HEK293 (cell line): ENCODE measurements around the gene PRPF6.
A peak's percentile ranks its signal among the peaks of the same experiment; 100 is the strongest.

Source experiments
- CTCF ChIA-PET: fragments of 350-600 bp; formaldehyde crosslinking; extraction: SDS; loops from one replicate; lab custom pipeline; 2021; ENCODE audit warnings: antibody characterized with exemption; lab: Yijun Ruan, JAX
- POLR2A ChIA-PET: fragments of 300-600 bp; formaldehyde crosslinking; extraction: SDS; loops from one replicate; lab custom pipeline; 2020; ENCODE audit warnings: antibody characterized with exemption, inconsistent platforms; lab: Yijun Ruan, JAX
- H3K27ac ChIP-seq: fragments of 200-500 bp; sonication (Bioruptor generic); 2 replicates; pipeline ENCODE4 v1.5.1; 2014; ENCODE audit warnings: low read depth, low read length, control low read depth, inconsistent platforms; ENCODE audit errors: extremely low read depth
- H3K36me3 ChIP-seq, 2 experiments: fragments of 200-500 bp in 1 of 2; sonication (Bioruptor generic) in 1 of 2; 1 replicate in 1 of 2; 2 replicates in 1 of 2; pipeline ENCODE4 v1.5.1; 2014 to 2017; ENCODE audit warnings: inconsistent platforms in 2 of 2, low read length in 2 of 2; ENCODE audit not compliant: control insufficient read depth in 2 of 2, insufficient read depth in 1 of 2
- H3K4me1 ChIP-seq: fragments of 200-500 bp; sonication (Bioruptor generic); 2 replicates; pipeline ENCODE4 v1.5.1; 2014; ENCODE audit warnings: mild to moderate bottlenecking, low read length, inconsistent platforms; ENCODE audit not compliant: control insufficient read depth, insufficient read depth
- H3K4me3 ChIP-seq: 2 replicates; pipeline ENCODE4 v1.5.1; 2011; ENCODE audit warnings: low read depth, mild to moderate bottlenecking, control low read depth, low read length, moderate library complexity
- H3K9me3 ChIP-seq: fragments of 200-500 bp; sonication (Bioruptor generic); 2 replicates; pipeline ENCODE4 v1.5.1; 2014; ENCODE audit warnings: low read depth, low read length, inconsistent platforms; ENCODE audit not compliant: control insufficient read depth, insufficient read depth
- AEBP2 ChIP-seq: fragments of 450-650 bp; formaldehyde crosslinking; IDR thresholded peaks from 2 replicates; pipeline ENCODE4 v1.5.1; 2016; ENCODE audit warnings: missing biosample characterization, missing genetic modification characterization, borderline replicate concordance
- BCL6B ChIP-seq: fragments of 450-650 bp; formaldehyde crosslinking; IDR thresholded peaks from 2 replicates; pipeline ENCODE4 v1.5.1; 2017; ENCODE audit warnings: missing biosample characterization, missing genetic modification characterization
- GLIS2 ChIP-seq: fragments of 450-650 bp; formaldehyde crosslinking; IDR thresholded peaks from 2 replicates; pipeline ENCODE4 v1.5.1; 2016; ENCODE audit warnings: missing biosample characterization, missing genetic modification characterization
- KLF1 ChIP-seq: fragments of 450-650 bp; formaldehyde crosslinking; IDR thresholded peaks from 2 replicates; pipeline ENCODE4 v1.5.1; 2016; ENCODE audit warnings: missing biosample characterization, missing genetic modification characterization
- KLF8 ChIP-seq: fragments of 450-650 bp; formaldehyde crosslinking; IDR thresholded peaks from 2 replicates; pipeline ENCODE4 v1.5.1; 2016; ENCODE audit warnings: missing biosample characterization, missing genetic modification characterization
- PBX3 ChIP-seq: sonication (generic); formaldehyde crosslinking; IDR thresholded peaks from 2 replicates; pipeline ENCODE4 v1.8.1; 2022; ENCODE audit warnings: mild to moderate bottlenecking, moderate library complexity, missing genetic modification reagents
- PRDM2 ChIP-seq: fragments of 450-650 bp; formaldehyde crosslinking; IDR thresholded peaks from 2 replicates; pipeline ENCODE4 v1.5.1; 2016; ENCODE audit warnings: missing biosample characterization, missing genetic modification characterization, borderline replicate concordance
- PRDM6 ChIP-seq: fragments of 450-650 bp; formaldehyde crosslinking; IDR thresholded peaks from 2 replicates; pipeline ENCODE4 v1.5.1; 2017; ENCODE audit warnings: missing biosample characterization, missing genetic modification characterization
- SCRT2 ChIP-seq: fragments of 450-650 bp; formaldehyde crosslinking; IDR thresholded peaks from 2 replicates; pipeline ENCODE4 v1.5.1; 2016; ENCODE audit warnings: missing biosample characterization, missing genetic modification characterization
- SP3 ChIP-seq: fragments of 450-650 bp; formaldehyde crosslinking; IDR thresholded peaks from 2 replicates; pipeline ENCODE4 v1.5.1; 2016; ENCODE audit warnings: missing biosample characterization, missing genetic modification characterization
- SP7 ChIP-seq: fragments of 450-650 bp; formaldehyde crosslinking; IDR thresholded peaks from 2 replicates; pipeline ENCODE4 v1.5.1; 2016; ENCODE audit warnings: missing biosample characterization, missing genetic modification characterization
- ZBTB8A ChIP-seq: fragments of 450-650 bp; formaldehyde crosslinking; IDR thresholded peaks from 2 replicates; pipeline ENCODE4 v1.5.1; 2016; ENCODE audit warnings: missing biosample characterization, missing genetic modification characterization
- ZEB2 ChIP-seq: fragments of 450-650 bp; formaldehyde crosslinking; IDR thresholded peaks from 2 replicates; pipeline ENCODE4 v1.5.1; 2016; ENCODE audit warnings: missing biosample characterization, missing genetic modification characterization
- ZFP3 ChIP-seq: fragments of 450-650 bp; formaldehyde crosslinking; IDR thresholded peaks from 2 replicates; pipeline ENCODE4 v1.5.1; 2016; ENCODE audit warnings: low read depth, missing biosample characterization, missing genetic modification characterization
- ZNF211 ChIP-seq: fragments of 450-650 bp; formaldehyde crosslinking; IDR thresholded peaks from 2 replicates; pipeline ENCODE4 v1.5.1; 2016; ENCODE audit warnings: low read depth, missing biosample characterization, missing genetic modification characterization
- ZNF24 ChIP-seq: fragments of 450-650 bp; formaldehyde crosslinking; IDR thresholded peaks from 2 replicates; pipeline ENCODE4 v1.5.1; 2016; ENCODE audit warnings: missing biosample characterization, missing genetic modification characterization
- ZNF366 ChIP-seq: fragments of 450-650 bp; formaldehyde crosslinking; conservative IDR thresholded peaks from 2 replicates; pipeline ENCODE4 v1.5.1; 2016; ENCODE audit warnings: missing biosample characterization, missing genetic modification characterization
- ZNF404 ChIP-seq: fragments of 450-650 bp; formaldehyde crosslinking; IDR thresholded peaks from 2 replicates; pipeline ENCODE4 v1.5.1; 2017; ENCODE audit warnings: missing biosample characterization, missing genetic modification characterization
- ZNF510 ChIP-seq: fragments of 450-650 bp; formaldehyde crosslinking; IDR thresholded peaks from 2 replicates; pipeline ENCODE4 v1.5.1; 2018; ENCODE audit warnings: mild to moderate bottlenecking, missing genetic modification characterization, missing biosample characterization; ENCODE audit not compliant: insufficient replicate concordance
- ZNF529 ChIP-seq: fragments of 450-650 bp; formaldehyde crosslinking; IDR thresholded peaks from 2 replicates; pipeline ENCODE4 v1.5.1; 2017; ENCODE audit warnings: missing genetic modification characterization, missing biosample characterization; ENCODE audit not compliant: insufficient replicate concordance
- ZNF580 ChIP-seq: fragments of 450-650 bp; formaldehyde crosslinking; IDR thresholded peaks from 2 replicates; pipeline ENCODE4 v1.5.1; 2016; ENCODE audit warnings: missing biosample characterization, missing genetic modification characterization
- ZNF585B ChIP-seq: fragments of 450-650 bp; formaldehyde crosslinking; IDR thresholded peaks from 2 replicates; pipeline ENCODE4 v1.5.1; 2016; ENCODE audit warnings: missing biosample characterization, missing genetic modification characterization
- ZNF670 ChIP-seq: fragments of 450-650 bp; formaldehyde crosslinking; IDR thresholded peaks from 2 replicates; pipeline ENCODE4 v1.5.1; 2016; ENCODE audit warnings: missing biosample characterization, missing genetic modification characterization, low read depth
- ZNF707 ChIP-seq: fragments of 450-650 bp; formaldehyde crosslinking; IDR thresholded peaks from 2 replicates; pipeline ENCODE4 v1.5.1; 2016; ENCODE audit warnings: missing biosample characterization, missing genetic modification characterization

Gene PRPF6

GRCh38 chr20:64057628-64058498 is 76.9 kb downstream of the PRPF6 start (continued):
- TF ChIP-seq SP7 (tag by site-specific recombination) = 0 out of 2 replicates have a peak, but pooled peaks have one; percentile 39
- peak; percentile 43; the same call in 1 of the 2 replicates for TF ChIP-seq ZBTB8A
- TF ChIP-seq ZNF670 (tag by site-specific recombination) = no peak
- no peak for TF ChIP-seq ZNF211
- TF ChIP-seq ZNF585B = no peak
- TF ChIP-seq ZNF580 (tag by site-specific recombination) = no peak
- TF ChIP-seq SP3 (tag by site-specific recombination) = peak; percentile 45; the same call in 1 of the 2 replicates
- no peak for TF ChIP-seq ZNF510 (tag by site-specific recombination)
- peak; percentile 96 for TF ChIP-seq GLIS2 (tag by site-specific recombination)
- no peak for TF ChIP-seq ZFP3 (tag by site-specific recombination)
- no peak for TF ChIP-seq ZNF404 (tag by site-specific recombination)
- TF ChIP-seq PBX3 (CRISPR knock-in tag) = no peak
- TF ChIP-seq ZNF707 = no peak
- TF ChIP-seq ZNF24 (tag by site-specific recombination) = 0 out of 2 replicates have a peak, but pooled peaks have one; percentile 23
- TF ChIP-seq ZNF366 (tag by site-specific recombination) = no peak
- no peak for TF ChIP-seq ZNF529 (tag by site-specific recombination)
- peak; percentile 30; the same call in 1 of the 2 replicates for TF ChIP-seq KLF1
- TF ChIP-seq BCL6B (tag by site-specific recombination) = no peak
- no peak for TF ChIP-seq SCRT2 (tag by site-specific recombination)
- TF ChIP-seq KLF8 (tag by site-specific recombination) = peak; percentile 36; the same call in 1 of the 2 replicates
- no peak for TF ChIP-seq PRDM6 (tag by site-specific recombination)

- CTCF ChIA-PET = interaction anchor here (0.7 to 2.8 kb wide), 4 partner anchors 19 to 78 kb away, joined by 4 to 39 read pairs (median 4); partner anchors contain the start of genes LKAAEAR1, PRPF6 and SAMD10
- Histone ChIP-seq H3K4me3 (no peak overlapping the region), H3K4me1 (no peaks in the 10 kb centered on the region), H3K36me3 (no peaks in the 10 kb centered on the region), H3K27ac (no peak overlapping the region), H3K9me3 (no peaks in the 10 kb centered on the region)
- POLR2A ChIA-PET = no interaction called here
- no peak for TF ChIP-seq ZEB2 (tag by site-specific recombination)
- no peak for TF ChIP-seq KLF1
- TF ChIP-seq AEBP2 (tag by site-specific recombination) = no peak
- TF ChIP-seq PRDM2 (tag by site-specific recombination) = no peak
- no peak for TF ChIP-seq GLIS2 (tag by site-specific recombination)
These were observed 77.6 kb downstream of the PRPF6 start for GRCh38 chr20:64058536-64058935.
